HEK293 (cell line): Measurements from ENCODE around the gene GYG1.

Experiments used
- RBAK ChIP-seq: fragments of 450-650 bp; formaldehyde crosslinking; IDR thresholded peaks from 2 replicates; pipeline ENCODE4 v1.5.1; 2016; ENCODE audit warnings: missing biosample characterization, missing genetic modification characterization
- REPIN1 ChIP-seq: fragments of 450-650 bp; formaldehyde crosslinking; IDR thresholded peaks from 2 replicates; pipeline ENCODE4 v1.5.1; 2017; ENCODE audit warnings: missing biosample characterization, missing genetic modification characterization, low read depth
- ZNF112 ChIP-seq: fragments of 450-650 bp; formaldehyde crosslinking; IDR thresholded peaks from 2 replicates; pipeline ENCODE4 v1.5.0; 2017; ENCODE audit warnings: missing biosample characterization, missing genetic modification characterization
- ZNF2 ChIP-seq: fragments of 450-650 bp; formaldehyde crosslinking; IDR thresholded peaks from 2 replicates; pipeline ENCODE4 v1.5.1; 2016; ENCODE audit warnings: missing biosample characterization, missing genetic modification characterization
- ZNF560 ChIP-seq: fragments of 450-650 bp; formaldehyde crosslinking; IDR thresholded peaks from 2 replicates; pipeline ENCODE4 v1.5.1; 2017; ENCODE audit warnings: missing biosample characterization, missing genetic modification characterization, borderline replicate concordance
- ZNF585B ChIP-seq: fragments of 450-650 bp; formaldehyde crosslinking; IDR thresholded peaks from 2 replicates; pipeline ENCODE4 v1.5.1; 2016; ENCODE audit warnings: missing biosample characterization, missing genetic modification characterization
- TF ChIP-seq, protein P1 (sequence below): fragments of 450-650 bp; formaldehyde crosslinking; IDR thresholded peaks from 2 replicates; pipeline ENCODE4 v1.5.1; 2016; ENCODE audit warnings: missing biosample characterization, missing genetic modification characterization
- TF ChIP-seq, protein P2 (sequence below): fragments of 450-650 bp; formaldehyde crosslinking; IDR thresholded peaks from 2 replicates; pipeline ENCODE4 v1.5.1; 2016; ENCODE audit warnings: missing biosample characterization, missing genetic modification characterization
- TF ChIP-seq, protein P3 (sequence below): fragments of 450-650 bp; formaldehyde crosslinking; IDR thresholded peaks from 2 replicates; pipeline ENCODE4 v1.5.1; 2016; ENCODE audit warnings: missing biosample characterization, missing genetic modification characterization

DNA sequence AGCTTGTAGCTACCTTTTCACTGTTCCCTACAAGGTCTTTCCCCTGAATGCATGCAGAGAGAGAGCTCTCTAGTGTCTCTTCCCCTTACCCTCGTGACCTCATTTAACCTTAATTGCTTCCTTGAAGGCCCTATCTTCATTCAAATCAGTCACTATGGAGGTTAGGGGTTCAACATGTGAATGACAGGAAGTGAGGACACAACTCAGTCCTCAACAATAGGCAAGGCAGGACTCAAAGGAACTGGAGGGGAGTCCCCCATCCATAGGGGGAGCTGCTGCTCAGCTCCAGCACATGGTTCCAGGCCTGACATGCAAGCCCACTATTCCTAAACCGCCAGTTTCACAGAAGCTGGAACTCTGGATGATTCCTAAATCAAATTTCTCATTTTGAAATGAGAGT lies 33.8 kb upstream of the GYG1 start:
- TF ChIP-seq ZNF585B (tag by site-specific recombination) (no peak), ZNF560 (tag by site-specific recombination) (no peak), RBAK (tag by site-specific recombination) (no peak), ZNF112 (tag by site-specific recombination) (no peak), REPIN1 (tag by site-specific recombination) (no peak), ZNF2 (tag by site-specific recombination) (no peak)
- TF ChIP-seq, protein P1, sequence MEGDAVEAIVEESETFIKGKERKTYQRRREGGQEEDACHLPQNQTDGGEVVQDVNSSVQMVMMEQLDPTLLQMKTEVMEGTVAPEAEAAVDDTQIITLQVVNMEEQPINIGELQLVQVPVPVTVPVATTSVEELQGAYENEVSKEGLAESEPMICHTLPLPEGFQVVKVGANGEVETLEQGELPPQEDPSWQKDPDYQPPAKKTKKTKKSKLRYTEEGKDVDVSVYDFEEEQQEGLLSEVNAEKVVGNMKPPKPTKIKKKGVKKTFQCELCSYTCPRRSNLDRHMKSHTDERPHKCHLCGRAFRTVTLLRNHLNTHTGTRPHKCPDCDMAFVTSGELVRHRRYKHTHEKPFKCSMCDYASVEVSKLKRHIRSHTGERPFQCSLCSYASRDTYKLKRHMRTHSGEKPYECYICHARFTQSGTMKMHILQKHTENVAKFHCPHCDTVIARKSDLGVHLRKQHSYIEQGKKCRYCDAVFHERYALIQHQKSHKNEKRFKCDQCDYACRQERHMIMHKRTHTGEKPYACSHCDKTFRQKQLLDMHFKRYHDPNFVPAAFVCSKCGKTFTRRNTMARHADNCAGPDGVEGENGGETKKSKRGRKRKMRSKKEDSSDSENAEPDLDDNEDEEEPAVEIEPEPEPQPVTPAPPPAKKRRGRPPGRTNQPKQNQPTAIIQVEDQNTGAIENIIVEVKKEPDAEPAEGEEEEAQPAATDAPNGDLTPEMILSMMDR, result no peak
- TF ChIP-seq, protein P2, sequence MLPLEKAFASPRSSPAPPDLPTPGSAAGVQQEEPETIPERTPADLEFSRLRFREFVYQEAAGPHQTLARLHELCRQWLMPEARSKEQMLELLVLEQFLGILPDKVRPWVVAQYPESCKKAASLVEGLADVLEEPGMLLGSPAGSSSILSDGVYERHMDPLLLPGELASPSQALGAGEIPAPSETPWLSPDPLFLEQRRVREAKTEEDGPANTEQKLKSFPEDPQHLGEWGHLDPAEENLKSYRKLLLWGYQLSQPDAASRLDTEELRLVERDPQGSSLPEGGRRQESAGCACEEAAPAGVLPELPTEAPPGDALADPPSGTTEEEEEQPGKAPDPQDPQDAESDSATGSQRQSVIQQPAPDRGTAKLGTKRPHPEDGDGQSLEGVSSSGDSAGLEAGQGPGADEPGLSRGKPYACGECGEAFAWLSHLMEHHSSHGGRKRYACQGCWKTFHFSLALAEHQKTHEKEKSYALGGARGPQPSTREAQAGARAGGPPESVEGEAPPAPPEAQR (tag by site-specific recombination), result no peak
- TF ChIP-seq, protein P3, sequence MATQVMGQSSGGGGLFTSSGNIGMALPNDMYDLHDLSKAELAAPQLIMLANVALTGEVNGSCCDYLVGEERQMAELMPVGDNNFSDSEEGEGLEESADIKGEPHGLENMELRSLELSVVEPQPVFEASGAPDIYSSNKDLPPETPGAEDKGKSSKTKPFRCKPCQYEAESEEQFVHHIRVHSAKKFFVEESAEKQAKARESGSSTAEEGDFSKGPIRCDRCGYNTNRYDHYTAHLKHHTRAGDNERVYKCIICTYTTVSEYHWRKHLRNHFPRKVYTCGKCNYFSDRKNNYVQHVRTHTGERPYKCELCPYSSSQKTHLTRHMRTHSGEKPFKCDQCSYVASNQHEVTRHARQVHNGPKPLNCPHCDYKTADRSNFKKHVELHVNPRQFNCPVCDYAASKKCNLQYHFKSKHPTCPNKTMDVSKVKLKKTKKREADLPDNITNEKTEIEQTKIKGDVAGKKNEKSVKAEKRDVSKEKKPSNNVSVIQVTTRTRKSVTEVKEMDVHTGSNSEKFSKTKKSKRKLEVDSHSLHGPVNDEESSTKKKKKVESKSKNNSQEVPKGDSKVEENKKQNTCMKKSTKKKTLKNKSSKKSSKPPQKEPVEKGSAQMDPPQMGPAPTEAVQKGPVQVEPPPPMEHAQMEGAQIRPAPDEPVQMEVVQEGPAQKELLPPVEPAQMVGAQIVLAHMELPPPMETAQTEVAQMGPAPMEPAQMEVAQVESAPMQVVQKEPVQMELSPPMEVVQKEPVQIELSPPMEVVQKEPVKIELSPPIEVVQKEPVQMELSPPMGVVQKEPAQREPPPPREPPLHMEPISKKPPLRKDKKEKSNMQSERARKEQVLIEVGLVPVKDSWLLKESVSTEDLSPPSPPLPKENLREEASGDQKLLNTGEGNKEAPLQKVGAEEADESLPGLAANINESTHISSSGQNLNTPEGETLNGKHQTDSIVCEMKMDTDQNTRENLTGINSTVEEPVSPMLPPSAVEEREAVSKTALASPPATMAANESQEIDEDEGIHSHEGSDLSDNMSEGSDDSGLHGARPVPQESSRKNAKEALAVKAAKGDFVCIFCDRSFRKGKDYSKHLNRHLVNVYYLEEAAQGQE (tag by site-specific recombination), result no peak
